Gastroesophageal sphincter (tissue), 3 donors: ENCODE data around the gene IGLL5.

Source experiments
- CTCF ChIP-seq, 4 experiments: fragments of 200-600 bp in 2 of 4; fragments of 450-650 bp in 2 of 4; sonication (generic) in 1 of 4; IDR thresholded peaks; one replicate each; pipeline ENCODE4 v1.5.1; 2017 to 2019; ENCODE audit warnings: antibody characterized with exemption in 4 of 4, mild to moderate bottlenecking in 2 of 4, moderate library complexity in 2 of 4
- POLR2A ChIP-seq, 2 donors: fragments of 450-650 bp; IDR thresholded peaks; one replicate each; pipeline ENCODE4 v1.6.1; 2017; ENCODE audit warnings: antibody characterized with exemption in 2 of 2, mild to moderate bottlenecking in 2 of 2, moderate library complexity in 1 of 2

- TF ChIP-seq CTCF (IDR thresholded peaks at IDR 0.05) (no peak), POLR2A (IDR thresholded peaks at IDR 0.05) (no peak)
Observed at GRCh38 chr22:22925146-22925804, 37.7 kb downstream of the IGLL5 start.
